Liver (tissue), 3 donors: Measurements from ENCODE around the gene ZC3HAV1L.

ENCODE experiments used
- ATF3 ChIP-seq: IDR thresholded peaks from 2 replicates; pipeline ENCODE4 v1.6.1; 2016; ENCODE audit warnings: antibody characterized with exemption
- EGR1 ChIP-seq, 2 donors: IDR thresholded peaks; 2 replicates each; pipeline ENCODE4 v1.6.1; 2016 to 2018; ENCODE audit warnings: antibody characterized with exemption in 2 of 2, low read depth in 2 of 2
- FOXA2 ChIP-seq: IDR thresholded peaks from 2 replicates; pipeline ENCODE4 v1.6.1; 2016; ENCODE audit warnings: antibody characterized with exemption
- JUND ChIP-seq, 2 donors: IDR thresholded peaks; 2 replicates each; pipeline ENCODE4 v1.6.1; 2016; ENCODE audit warnings: antibody characterized with exemption in 2 of 2
- MAX ChIP-seq: IDR thresholded peaks from 2 replicates; pipeline ENCODE4 v1.6.1; 2016; ENCODE audit warnings: antibody characterized with exemption
- NR2F2 ChIP-seq: IDR thresholded peaks from 2 replicates; pipeline ENCODE4 v1.6.1; 2016; ENCODE audit warnings: antibody characterized with exemption
- RAD21 ChIP-seq, 2 donors: IDR thresholded peaks; 2 replicates each; pipeline ENCODE4 v1.6.1; 2016; ENCODE audit warnings: antibody characterized with exemption in 2 of 2, mild to moderate bottlenecking in 2 of 2
- REST ChIP-seq: IDR thresholded peaks from 2 replicates; pipeline ENCODE4 v1.6.1; 2016; ENCODE audit warnings: antibody characterized with exemption, mild to moderate bottlenecking
- RXRA ChIP-seq, 2 donors: IDR thresholded peaks; 2 replicates each; pipeline ENCODE4 v1.6.1; 2017 to 2018; ENCODE audit warnings: antibody characterized with exemption in 2 of 2, mild to moderate bottlenecking in 1 of 2
- SP1 ChIP-seq: IDR thresholded peaks from 2 replicates; pipeline ENCODE4 v1.6.1; 2018; ENCODE audit warnings: antibody characterized with exemption, mild to moderate bottlenecking
- YY1 ChIP-seq: IDR thresholded peaks from 2 replicates; pipeline ENCODE4 v1.6.1; 2016; ENCODE audit warnings: antibody characterized with exemption, mild to moderate bottlenecking
- TF ChIP-seq, protein P1 (sequence below): fragments of 150-350 bp; IDR thresholded peaks from 2 replicates; pipeline ENCODE4 v1.5.1; 2017; ENCODE audit warnings: improper control_type of control experiment, low read depth, low read length; ENCODE audit not compliant: missing input control
- TF ChIP-seq, protein P2 (sequence below): IDR thresholded peaks from 2 replicates; pipeline ENCODE4 v1.6.1; 2016; ENCODE audit warnings: antibody characterized with exemption
- donor health status: healthy.
- donor health status: healthy.

DNA sequence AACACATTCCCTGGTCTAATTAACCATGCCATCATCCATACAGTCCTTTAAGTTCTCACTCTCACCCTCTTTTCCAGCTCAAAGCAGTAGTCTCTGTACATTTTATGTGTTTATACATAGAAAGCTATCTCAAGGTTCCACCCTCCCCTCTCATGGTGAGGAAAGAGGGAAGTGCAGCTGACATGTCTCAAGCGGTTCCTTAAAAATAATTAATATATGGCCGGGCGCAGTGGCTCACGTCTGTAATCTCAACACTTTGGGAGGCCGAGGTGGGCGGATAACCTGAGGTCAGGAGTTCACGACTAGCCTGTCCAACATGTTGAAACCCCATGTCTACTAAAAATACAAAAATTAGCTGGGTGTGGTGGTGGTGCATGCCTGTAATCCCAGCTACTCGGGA lies 37.0 kb upstream of the ZC3HAV1L start:
- TF ChIP-seq, protein P1, sequence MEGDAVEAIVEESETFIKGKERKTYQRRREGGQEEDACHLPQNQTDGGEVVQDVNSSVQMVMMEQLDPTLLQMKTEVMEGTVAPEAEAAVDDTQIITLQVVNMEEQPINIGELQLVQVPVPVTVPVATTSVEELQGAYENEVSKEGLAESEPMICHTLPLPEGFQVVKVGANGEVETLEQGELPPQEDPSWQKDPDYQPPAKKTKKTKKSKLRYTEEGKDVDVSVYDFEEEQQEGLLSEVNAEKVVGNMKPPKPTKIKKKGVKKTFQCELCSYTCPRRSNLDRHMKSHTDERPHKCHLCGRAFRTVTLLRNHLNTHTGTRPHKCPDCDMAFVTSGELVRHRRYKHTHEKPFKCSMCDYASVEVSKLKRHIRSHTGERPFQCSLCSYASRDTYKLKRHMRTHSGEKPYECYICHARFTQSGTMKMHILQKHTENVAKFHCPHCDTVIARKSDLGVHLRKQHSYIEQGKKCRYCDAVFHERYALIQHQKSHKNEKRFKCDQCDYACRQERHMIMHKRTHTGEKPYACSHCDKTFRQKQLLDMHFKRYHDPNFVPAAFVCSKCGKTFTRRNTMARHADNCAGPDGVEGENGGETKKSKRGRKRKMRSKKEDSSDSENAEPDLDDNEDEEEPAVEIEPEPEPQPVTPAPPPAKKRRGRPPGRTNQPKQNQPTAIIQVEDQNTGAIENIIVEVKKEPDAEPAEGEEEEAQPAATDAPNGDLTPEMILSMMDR: no peak
- TF ChIP-seq RXRA (IDR thresholded peaks at IDR 0.05): no peak
- TF ChIP-seq MAX: no peak
- no peak for TF ChIP-seq EGR1 (IDR thresholded peaks at IDR 0.05; ENCODE audit: low read depth in 2 of 2)
- no peak for TF ChIP-seq RAD21 (IDR thresholded peaks at IDR 0.05)
- no peak for TF ChIP-seq SP1
- no peak for TF ChIP-seq JUND (IDR thresholded peaks at IDR 0.05)
- TF ChIP-seq, protein P2, sequence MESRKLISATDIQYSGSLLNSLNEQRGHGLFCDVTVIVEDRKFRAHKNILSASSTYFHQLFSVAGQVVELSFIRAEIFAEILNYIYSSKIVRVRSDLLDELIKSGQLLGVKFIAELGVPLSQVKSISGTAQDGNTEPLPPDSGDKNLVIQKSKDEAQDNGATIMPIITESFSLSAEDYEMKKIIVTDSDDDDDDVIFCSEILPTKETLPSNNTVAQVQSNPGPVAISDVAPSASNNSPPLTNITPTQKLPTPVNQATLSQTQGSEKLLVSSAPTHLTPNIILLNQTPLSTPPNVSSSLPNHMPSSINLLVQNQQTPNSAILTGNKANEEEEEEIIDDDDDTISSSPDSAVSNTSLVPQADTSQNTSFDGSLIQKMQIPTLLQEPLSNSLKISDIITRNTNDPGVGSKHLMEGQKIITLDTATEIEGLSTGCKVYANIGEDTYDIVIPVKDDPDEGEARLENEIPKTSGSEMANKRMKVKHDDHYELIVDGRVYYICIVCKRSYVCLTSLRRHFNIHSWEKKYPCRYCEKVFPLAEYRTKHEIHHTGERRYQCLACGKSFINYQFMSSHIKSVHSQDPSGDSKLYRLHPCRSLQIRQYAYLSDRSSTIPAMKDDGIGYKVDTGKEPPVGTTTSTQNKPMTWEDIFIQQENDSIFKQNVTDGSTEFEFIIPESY: no peak
- TF ChIP-seq REST: no peak
- TF ChIP-seq YY1: no peak
- no peak for TF ChIP-seq ATF3
- TF ChIP-seq FOXA2: no peak
- no peak for TF ChIP-seq NR2F2
